ENCODE data around the gene NCDN. TPM values are rescaled to one million over a fixed set of nuclear protein-coding genes. Genes with fewer than 3 reads are reported as not detected.

NCDN gene
- total RNA-seq, 1 donor from 2014 or later = 21.6 TPM

- Mint-ChIP-seq H3K27me3 (ENCODE audit: unreplicated experiment) (peaks cover 15% of the 10 kb centered on the region), H3K4me1 (ENCODE audit: unreplicated experiment) (peaks cover 3% of the 10 kb centered on the region), H3K27ac (ENCODE audit: unreplicated experiment) (no peak overlapping the region), H3K36me3 (ENCODE audit: low read depth, unreplicated experiment) (peaks cover 23% of the 10 kb centered on the region), H3K4me3 (ENCODE audit: unreplicated experiment) (no peak overlapping the region), H3K9me3 (ENCODE audit: unreplicated experiment) (no peaks in the 10 kb centered on the region)
- no peak for TF ChIP-seq CTCF (IDR thresholded peaks at IDR 0.05; ENCODE audit: unreplicated experiment)
- no peak for DNase-seq (ENCODE audit: low spot score)
Measured at GRCh38 chr1:35586808-35587207, 29.2 kb downstream of the NCDN start.

GRCh38 chr1:35587736-35588135 lies 30.1 kb downstream of the NCDN start:
- Mint-ChIP-seq H3K27me3 (ENCODE audit: unreplicated experiment) (peaks cover 18% of the 10 kb centered on the region), H3K4me3 (ENCODE audit: unreplicated experiment) (no peak overlapping the region), H3K27ac (ENCODE audit: unreplicated experiment) (no peak overlapping the region), H3K9me3 (ENCODE audit: unreplicated experiment) (no peaks in the 10 kb centered on the region), H3K4me1 (ENCODE audit: unreplicated experiment) (peaks cover 3% of the 10 kb centered on the region), H3K36me3 (ENCODE audit: low read depth, unreplicated experiment) (peaks cover 23% of the 10 kb centered on the region)
- DNase-seq (ENCODE audit: low spot score) = no peak
- TF ChIP-seq CTCF (IDR thresholded peaks at IDR 0.05; ENCODE audit: unreplicated experiment) = no peak

GRCh38 chr1:35588197-35588910 lies 30.8 kb downstream of the NCDN start:
- Mint-ChIP-seq H3K27ac (ENCODE audit: unreplicated experiment) (no peak overlapping the region), H3K4me3 (ENCODE audit: unreplicated experiment) (no peak overlapping the region), H3K4me1 (ENCODE audit: unreplicated experiment) (peaks cover 3% of the 10 kb centered on the region), H3K36me3 (ENCODE audit: low read depth, unreplicated experiment) (peaks cover 22% of the 10 kb centered on the region), H3K9me3 (ENCODE audit: unreplicated experiment) (no peaks in the 10 kb centered on the region), H3K27me3 (ENCODE audit: unreplicated experiment) (peaks cover 19% of the 10 kb centered on the region)
- no peak for DNase-seq (ENCODE audit: low spot score)
- TF ChIP-seq CTCF (IDR thresholded peaks at IDR 0.05; ENCODE audit: unreplicated experiment) = no peak

- peak overlapping the region; percentile 70 for H3K4me3 Mint-ChIP-seq (ENCODE audit: unreplicated experiment)
- no peaks in the 10 kb centered on the region for H3K9me3 Mint-ChIP-seq (ENCODE audit: unreplicated experiment)
- no peak for DNase-seq (ENCODE audit: low spot score)
- TF ChIP-seq CTCF (IDR thresholded peaks at IDR 0.05; ENCODE audit: unreplicated experiment) = no peak
- peak overlapping the region; percentile 78 for H3K27ac Mint-ChIP-seq (ENCODE audit: unreplicated experiment)
- H3K36me3 Mint-ChIP-seq (ENCODE audit: low read depth, unreplicated experiment) = peaks cover 18% of the 10 kb centered on the region
- peaks cover 3% of the 10 kb centered on the region for H3K4me1 Mint-ChIP-seq (ENCODE audit: unreplicated experiment)
- H3K27me3 Mint-ChIP-seq (ENCODE audit: unreplicated experiment) = peaks cover 19% of the 10 kb centered on the region
Measured at GRCh38 chr1:35589516-35590427, 32.2 kb downstream of the NCDN start.

All from endothelial cell (in vitro differentiated cells).